Endothelial cell of umbilical vein (primary cell): ENCODE measurements around the gene RNF40.

ENCODE experiments used
- EZH2 ChIP-seq: IDR thresholded peaks from 2 replicates; pipeline ENCODE4 v1.6.1; 2012; ENCODE audit warnings: borderline replicate concordance, low read depth, mild to moderate bottlenecking, moderate library complexity, low read length, inconsistent platforms; ENCODE audit not compliant: severe bottlenecking
- GATA2 ChIP-seq: IDR thresholded peaks from 2 replicates; pipeline ENCODE4 v1.7.0; 2011; ENCODE audit warnings: low read depth, mild to moderate bottlenecking, moderate library complexity, mixed read lengths, low read length; ENCODE audit not compliant: insufficient read length, insufficient read depth
- JUN ChIP-seq: IDR thresholded peaks from 2 replicates; pipeline ENCODE4 v1.6.1; 2011; ENCODE audit warnings: borderline replicate concordance, low read depth; ENCODE audit not compliant: insufficient read length, insufficient read depth
- MYC ChIP-seq: IDR thresholded peaks from one replicate; pipeline ENCODE4 v1.6.1; 2011; ENCODE audit warnings: mild to moderate bottlenecking, low read depth, low read length
- POLR2A ChIP-seq: IDR thresholded peaks from 2 replicates; pipeline ENCODE4 v1.6.1; 2012; ENCODE audit warnings: low read depth, mild to moderate bottlenecking, control low read depth, low read length
- POLR2AphosphoS5 ChIP-seq: IDR thresholded peaks from 2 replicates; pipeline ENCODE4 v1.6.1; 2012; ENCODE audit warnings: low read depth, mild to moderate bottlenecking, control low read depth, low read length, moderate library complexity; ENCODE audit not compliant: insufficient read depth
- TF ChIP-seq, protein P1 (sequence below), 2 donors: IDR thresholded peaks; 1 replicate in 1 of 2; 2 replicates in 1 of 2; pipeline ENCODE4 v1.5.1; 2011; ENCODE audit warnings: low read length in 2 of 2, mild to moderate bottlenecking in 2 of 2, moderate library complexity in 2 of 2, control low read depth in 1 of 2, inconsistent platforms in 1 of 2, low read depth in 1 of 2; ENCODE audit not compliant: insufficient read depth in 1 of 2; ENCODE audit errors: extremely low read depth in 1 of 2
- TF ChIP-seq, protein P2 (sequence below): IDR thresholded peaks from 2 replicates; pipeline ENCODE4 v1.6.1; 2011; ENCODE audit not compliant: insufficient read depth, insufficient read length

DNA sequence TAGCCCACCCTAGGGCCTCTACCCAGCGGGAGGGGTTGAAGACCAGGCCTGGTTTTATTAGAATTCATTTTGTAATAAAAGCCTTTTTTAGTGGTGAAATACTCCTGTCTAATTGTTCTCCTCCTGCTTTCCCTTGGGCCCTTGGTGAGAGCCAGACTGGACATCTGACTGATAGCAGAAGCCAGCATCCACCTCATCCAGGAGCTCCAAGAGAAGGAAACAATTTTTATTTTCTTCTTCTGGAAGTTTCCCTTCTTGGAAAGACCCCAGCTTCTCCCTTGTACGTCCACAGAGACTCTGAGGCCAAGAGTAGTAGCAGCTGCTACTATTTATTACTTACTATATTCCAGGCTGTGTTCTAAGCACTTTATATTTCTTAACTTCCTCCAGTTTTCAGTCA lies 17.9 kb upstream of the RNF40 start:
- TF ChIP-seq POLR2A (no peak), MYC (no peak), POLR2AphosphoS5 (no peak), EZH2 (no peak), JUN (no peak), GATA2 (no peak)
- TF ChIP-seq, protein P1, sequence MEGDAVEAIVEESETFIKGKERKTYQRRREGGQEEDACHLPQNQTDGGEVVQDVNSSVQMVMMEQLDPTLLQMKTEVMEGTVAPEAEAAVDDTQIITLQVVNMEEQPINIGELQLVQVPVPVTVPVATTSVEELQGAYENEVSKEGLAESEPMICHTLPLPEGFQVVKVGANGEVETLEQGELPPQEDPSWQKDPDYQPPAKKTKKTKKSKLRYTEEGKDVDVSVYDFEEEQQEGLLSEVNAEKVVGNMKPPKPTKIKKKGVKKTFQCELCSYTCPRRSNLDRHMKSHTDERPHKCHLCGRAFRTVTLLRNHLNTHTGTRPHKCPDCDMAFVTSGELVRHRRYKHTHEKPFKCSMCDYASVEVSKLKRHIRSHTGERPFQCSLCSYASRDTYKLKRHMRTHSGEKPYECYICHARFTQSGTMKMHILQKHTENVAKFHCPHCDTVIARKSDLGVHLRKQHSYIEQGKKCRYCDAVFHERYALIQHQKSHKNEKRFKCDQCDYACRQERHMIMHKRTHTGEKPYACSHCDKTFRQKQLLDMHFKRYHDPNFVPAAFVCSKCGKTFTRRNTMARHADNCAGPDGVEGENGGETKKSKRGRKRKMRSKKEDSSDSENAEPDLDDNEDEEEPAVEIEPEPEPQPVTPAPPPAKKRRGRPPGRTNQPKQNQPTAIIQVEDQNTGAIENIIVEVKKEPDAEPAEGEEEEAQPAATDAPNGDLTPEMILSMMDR (IDR thresholded peaks at IDR 0.05; ENCODE audit: extremely low read depth in 1 of 2, insufficient read depth in 1 of 2, low read depth in 1 of 2, low read length in 2 of 2): no peak
- TF ChIP-seq, protein P2, sequence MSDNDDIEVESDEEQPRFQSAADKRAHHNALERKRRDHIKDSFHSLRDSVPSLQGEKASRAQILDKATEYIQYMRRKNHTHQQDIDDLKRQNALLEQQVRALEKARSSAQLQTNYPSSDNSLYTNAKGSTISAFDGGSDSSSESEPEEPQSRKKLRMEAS: no peak
